GM12873 (cell line): ENCODE measurements around the gene OR9Q1.

Experiments
- CTCF ChIP-seq: IDR thresholded peaks from 2 replicates; pipeline ENCODE4 v1.5.1; 2012; ENCODE audit warnings: low read depth, mild to moderate bottlenecking, moderate library complexity, low read length, control low read depth; ENCODE audit not compliant: insufficient read depth; ENCODE audit errors: missing control alignments

OR9Q1 gene

GRCh38 chr11:57981536-57981935 is 42.1 kb upstream of the OR9Q1 start:
- TF ChIP-seq CTCF: no peak

- TF ChIP-seq CTCF: no peak
Observed at GRCh38 chr11:57982776-57983175, 40.9 kb upstream of the OR9Q1 start.

DNA sequence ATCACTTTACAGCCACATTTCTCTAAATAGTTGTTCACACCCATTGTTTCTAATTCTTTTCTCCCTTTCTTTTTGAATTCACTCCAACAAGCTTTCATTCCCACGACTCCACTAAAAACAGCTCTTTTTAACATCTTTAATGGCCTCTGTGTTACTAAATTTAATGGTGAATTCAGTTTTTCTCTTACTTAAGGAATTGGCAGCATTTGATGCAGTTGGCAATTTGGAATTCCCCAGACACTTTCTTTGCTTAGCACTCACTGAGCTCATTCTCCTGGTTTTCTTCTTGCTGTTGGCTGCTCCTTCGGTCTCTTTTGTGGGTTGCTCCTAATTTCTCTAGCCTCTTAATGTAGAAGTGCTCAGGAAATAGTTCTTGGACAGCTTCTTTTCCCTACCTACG is 40.5 kb upstream of the OR9Q1 start:
- no peak for TF ChIP-seq CTCF

GRCh38 chr11:58000699-58001098 is 23.0 kb upstream of the OR9Q1 start:
- no peak for TF ChIP-seq CTCF

DNA sequence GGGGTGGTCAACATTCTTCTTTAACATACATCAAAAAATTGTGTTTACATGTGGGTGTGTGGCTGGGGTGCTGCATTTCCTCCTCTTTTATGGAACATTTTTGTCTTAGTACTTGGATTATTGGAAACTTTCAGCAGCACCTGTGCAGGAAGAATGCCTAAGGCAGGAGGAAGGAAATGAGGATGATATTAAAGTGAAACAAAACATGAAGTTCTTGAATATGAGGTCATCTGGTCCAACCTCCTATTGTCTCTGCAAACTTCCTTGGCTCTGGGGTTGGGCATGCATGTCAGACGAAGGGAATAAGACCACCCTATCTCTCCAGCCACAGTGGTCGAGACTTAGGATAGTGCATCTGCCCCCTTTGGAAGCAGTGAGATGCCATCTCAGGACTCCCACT is 20.6 kb upstream of the OR9Q1 start:
- TF ChIP-seq CTCF: no peak

DNA sequence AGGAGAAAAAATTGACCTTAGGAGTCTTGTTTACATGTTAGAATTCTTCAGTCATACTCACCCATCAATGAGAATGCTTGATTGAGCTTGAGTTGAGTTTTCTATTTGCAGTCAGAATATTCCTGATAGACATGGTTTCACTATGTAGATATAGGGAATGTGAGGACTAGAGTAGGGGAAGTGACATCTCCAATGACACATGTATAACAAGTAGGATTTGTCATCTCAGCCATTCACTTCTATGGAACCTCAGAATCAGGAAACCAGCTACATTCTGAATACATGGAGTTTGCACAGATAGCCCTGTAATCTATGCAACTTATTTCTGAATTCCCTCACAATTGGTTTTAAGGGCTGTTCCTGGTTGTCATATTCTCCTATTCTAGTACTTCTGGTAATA is 20.1 kb upstream of the OR9Q1 start:
- no peak for TF ChIP-seq CTCF

GRCh38 chr11:58004664-58005063 is 19.0 kb upstream of the OR9Q1 start:
- TF ChIP-seq CTCF: no peak

- no peak for TF ChIP-seq CTCF
Observed at GRCh38 chr11:58006940-58007339, 16.7 kb upstream of the OR9Q1 start.
